HepG2 (cell line): Measurements from ENCODE around the gene KDM8. TPM values are rescaled to one million over a fixed set of nuclear protein-coding genes. Genes with fewer than 3 reads are reported as not detected.

Source experiments
- ATF1 ChIP-seq: IDR thresholded peaks from 2 replicates; pipeline ENCODE4 v1.6.1; 2016; ENCODE audit warnings: mild to moderate bottlenecking, control low read depth
- HMGA1 ChIP-seq: sonication (generic); formaldehyde crosslinking; conservative IDR thresholded peaks from 2 replicates; pipeline ENCODE4 v1.4.0; 2020; ENCODE audit warnings: missing genetic modification reagents
- JUN ChIP-seq: sonication (generic); formaldehyde crosslinking; IDR thresholded peaks from 2 replicates; pipeline ENCODE4 v1.4.0; 2020; ENCODE audit warnings: mild to moderate bottlenecking, missing genetic modification reagents
- PLRG1 ChIP-seq: fragments of 450-650 bp; conservative IDR thresholded peaks from 2 replicates; pipeline ENCODE4 v1.6.1; 2016
- SP5 ChIP-seq: IDR thresholded peaks from 2 replicates; pipeline ENCODE4 v1.6.1; 2016; ENCODE audit warnings: low read depth, borderline replicate concordance
- ZFYVE20 ChIP-seq: sonication (generic); formaldehyde crosslinking; IDR thresholded peaks from 2 replicates; pipeline ENCODE4 v1.8.0; 2023; ENCODE audit warnings: low read depth, mild to moderate bottlenecking, moderate library complexity, missing genetic modification reagents, borderline replicate concordance
- ZMYM4 ChIP-seq: sonication (generic); formaldehyde crosslinking; IDR thresholded peaks from 2 replicates; pipeline ENCODE4 v1.8.1; 2023; ENCODE audit warnings: mild to moderate bottlenecking, missing genetic modification reagents
- ZNF24 ChIP-seq: fragments of 450-650 bp; IDR thresholded peaks from 2 replicates; pipeline ENCODE4 v1.6.1; 2017; ENCODE audit warnings: antibody characterized with exemption, mild to moderate bottlenecking
- ZNF335 ChIP-seq: sonication (generic); formaldehyde crosslinking; IDR thresholded peaks from 2 replicates; pipeline ENCODE4 v1.4.0; 2020; ENCODE audit warnings: missing genetic modification reagents
- ZNF343 ChIP-seq: sonication (generic); formaldehyde crosslinking; IDR thresholded peaks from 2 replicates; pipeline ENCODE4 v1.4.0; 2020; ENCODE audit warnings: mild to moderate bottlenecking, missing genetic modification reagents
- ZNF556 ChIP-seq: sonication (generic); formaldehyde crosslinking; IDR thresholded peaks from 2 replicates; pipeline ENCODE4 v1.4.0; 2020; ENCODE audit warnings: mild to moderate bottlenecking, missing genetic modification reagents, borderline replicate concordance
- polyA plus RNA-seq, 8 experiments: library from polyadenylated mRNA; depleted of rRNA in 3 of 8; stranded (reverse) in 7 of 8; unstranded in 1 of 8; fragments of >200 nt; fragmentation: Illumina TruSeq in 4 of 8; extraction: Trizol in 4 of 8; gene quantifications; 2 replicates each; pipeline versions ENCODE4 v1.2.1 to v1.2.3, GENCODE V29; 2011 to 2016; ENCODE audit warnings: low read depth in 4 of 8, missing spikeins in 1 of 8, mixed read lengths in 1 of 8; ENCODE audit not compliant: insufficient read depth in 1 of 8
- total RNA-seq, 5 experiments: library from RNA; depleted of rRNA; stranded (reverse); fragments of >200 nt; fragmentation: Illumina TruSeq; extraction: Trizol; gene quantifications; 2 replicates each; pipeline ENCODE4 v1.2.3, GENCODE V29; 2016; ENCODE audit warnings: low read depth in 1 of 5
- TF ChIP-seq, protein P1 (sequence below): sonication (generic); formaldehyde crosslinking; IDR thresholded peaks from 2 replicates; pipeline ENCODE4 v1.5.0; 2020; ENCODE audit warnings: missing genetic modification reagents
- TF ChIP-seq, protein P2 (sequence below): sonication (generic); formaldehyde crosslinking; IDR thresholded peaks from 2 replicates; pipeline ENCODE4 v1.8.1; 2023; ENCODE audit warnings: missing genetic modification reagents, inconsistent platforms, borderline replicate concordance
- TF ChIP-seq, protein P3 (sequence below): sonication (generic); formaldehyde crosslinking; IDR thresholded peaks from 2 replicates; pipeline ENCODE4 v1.9.0; 2021; ENCODE audit warnings: missing genetic modification reagents, mild to moderate bottlenecking, borderline replicate concordance
- TF ChIP-seq, protein P4 (sequence below): sonication (generic); formaldehyde crosslinking; IDR thresholded peaks from 2 replicates; pipeline ENCODE4 v1.5.0; 2020; ENCODE audit warnings: mild to moderate bottlenecking, missing genetic modification reagents
- TF ChIP-seq, protein P5 (sequence below): sonication (generic); formaldehyde crosslinking; IDR thresholded peaks from 2 replicates; pipeline ENCODE4 v1.8.1; 2023; ENCODE audit warnings: missing genetic modification reagents, mild to moderate bottlenecking, borderline replicate concordance

Gene KDM8
- total and polyA plus RNA-seq, 2 of the 13 experiments (the other 11 are each of a cell fraction or from before 2014, with no cell fraction given): 3.3 to 8.6 TPM

DNA sequence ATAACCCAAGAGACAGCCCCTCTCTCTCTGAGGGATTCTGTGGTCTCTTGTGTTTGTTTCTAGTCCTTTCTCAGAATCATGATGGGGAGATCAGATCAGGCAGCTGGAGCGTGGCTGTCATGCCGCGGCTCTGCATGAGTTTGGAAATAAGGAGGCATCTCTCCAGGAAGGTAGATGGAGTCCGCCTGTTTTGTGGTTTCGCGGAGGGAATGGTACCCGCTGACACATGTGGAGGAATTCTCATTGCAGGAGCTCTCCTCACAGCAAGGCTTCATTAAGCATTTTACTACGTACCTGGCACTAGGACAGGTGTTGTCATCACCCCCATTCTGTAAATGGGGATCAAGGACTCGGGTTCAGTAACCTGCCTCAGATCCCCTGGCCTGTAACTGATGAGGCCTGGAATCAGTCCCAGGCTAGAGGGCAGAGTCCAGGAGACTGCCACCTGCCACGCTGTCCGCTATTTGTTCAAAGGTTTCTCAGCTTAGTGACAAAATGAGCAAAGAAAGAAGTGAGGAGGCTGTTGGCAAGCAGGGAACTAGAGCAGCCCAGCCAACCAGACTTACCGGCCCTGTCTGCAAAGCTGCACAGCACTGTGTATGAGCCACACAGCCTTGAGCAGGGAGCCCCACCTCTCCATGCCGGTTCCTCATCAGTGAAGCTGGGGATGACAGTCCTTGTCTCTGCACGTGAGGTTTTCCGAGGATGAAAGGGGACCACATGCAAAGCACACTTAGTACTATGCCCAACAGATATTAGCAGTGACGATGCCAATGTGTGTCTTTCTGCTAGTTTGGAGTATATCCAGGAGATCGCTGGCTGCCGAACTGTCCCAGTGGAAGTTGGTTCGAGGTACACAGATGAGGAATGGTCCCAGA, 11.0 kb downstream of the KDM8 start (continued):
- TF ChIP-seq ZNF343 (CRISPR knock-in tag) (peak; percentile 78), PLRG1 (no peak), ZFYVE20 (CRISPR knock-in tag) (no peak), ATF1 (CRISPR knock-in tag) (no peak), SP5 (CRISPR knock-in tag) (no peak), ZNF335 (CRISPR knock-in tag) (no peak), ZNF24 (no peak), ZMYM4 (peak; percentile 64), ZNF556 (CRISPR knock-in tag) (peak; percentile 73; the same call in 1 of the 2 replicates), JUN (CRISPR knock-in tag) (0 out of 2 replicates have a peak, but pooled peaks have one; percentile 24), HMGA1 (CRISPR knock-in tag) (no peak)
- TF ChIP-seq, protein P1, sequence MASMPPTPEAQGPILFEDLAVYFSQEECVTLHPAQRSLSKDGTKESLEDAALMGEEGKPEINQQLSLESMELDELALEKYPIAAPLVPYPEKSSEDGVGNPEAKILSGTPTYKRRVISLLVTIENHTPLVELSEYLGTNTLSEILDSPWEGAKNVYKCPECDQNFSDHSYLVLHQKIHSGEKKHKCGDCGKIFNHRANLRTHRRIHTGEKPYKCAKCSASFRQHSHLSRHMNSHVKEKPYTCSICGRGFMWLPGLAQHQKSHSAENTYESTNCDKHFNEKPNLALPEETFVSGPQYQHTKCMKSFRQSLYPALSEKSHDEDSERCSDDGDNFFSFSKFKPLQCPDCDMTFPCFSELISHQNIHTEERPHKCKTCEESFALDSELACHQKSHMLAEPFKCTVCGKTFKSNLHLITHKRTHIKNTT (CRISPR knock-in tag): no peak
- TF ChIP-seq, protein P2, sequence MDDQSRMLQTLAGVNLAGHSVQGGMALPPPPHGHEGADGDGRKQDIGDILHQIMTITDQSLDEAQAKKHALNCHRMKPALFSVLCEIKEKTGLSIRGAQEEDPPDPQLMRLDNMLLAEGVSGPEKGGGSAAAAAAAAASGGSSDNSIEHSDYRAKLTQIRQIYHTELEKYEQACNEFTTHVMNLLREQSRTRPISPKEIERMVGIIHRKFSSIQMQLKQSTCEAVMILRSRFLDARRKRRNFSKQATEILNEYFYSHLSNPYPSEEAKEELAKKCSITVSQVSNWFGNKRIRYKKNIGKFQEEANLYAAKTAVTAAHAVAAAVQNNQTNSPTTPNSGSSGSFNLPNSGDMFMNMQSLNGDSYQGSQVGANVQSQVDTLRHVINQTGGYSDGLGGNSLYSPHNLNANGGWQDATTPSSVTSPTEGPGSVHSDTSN: no peak
- TF ChIP-seq, protein P3, sequence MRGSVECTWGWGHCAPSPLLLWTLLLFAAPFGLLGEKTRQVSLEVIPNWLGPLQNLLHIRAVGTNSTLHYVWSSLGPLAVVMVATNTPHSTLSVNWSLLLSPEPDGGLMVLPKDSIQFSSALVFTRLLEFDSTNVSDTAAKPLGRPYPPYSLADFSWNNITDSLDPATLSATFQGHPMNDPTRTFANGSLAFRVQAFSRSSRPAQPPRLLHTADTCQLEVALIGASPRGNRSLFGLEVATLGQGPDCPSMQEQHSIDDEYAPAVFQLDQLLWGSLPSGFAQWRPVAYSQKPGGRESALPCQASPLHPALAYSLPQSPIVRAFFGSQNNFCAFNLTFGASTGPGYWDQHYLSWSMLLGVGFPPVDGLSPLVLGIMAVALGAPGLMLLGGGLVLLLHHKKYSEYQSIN (CRISPR knock-in tag): no peak
- TF ChIP-seq, protein P4, sequence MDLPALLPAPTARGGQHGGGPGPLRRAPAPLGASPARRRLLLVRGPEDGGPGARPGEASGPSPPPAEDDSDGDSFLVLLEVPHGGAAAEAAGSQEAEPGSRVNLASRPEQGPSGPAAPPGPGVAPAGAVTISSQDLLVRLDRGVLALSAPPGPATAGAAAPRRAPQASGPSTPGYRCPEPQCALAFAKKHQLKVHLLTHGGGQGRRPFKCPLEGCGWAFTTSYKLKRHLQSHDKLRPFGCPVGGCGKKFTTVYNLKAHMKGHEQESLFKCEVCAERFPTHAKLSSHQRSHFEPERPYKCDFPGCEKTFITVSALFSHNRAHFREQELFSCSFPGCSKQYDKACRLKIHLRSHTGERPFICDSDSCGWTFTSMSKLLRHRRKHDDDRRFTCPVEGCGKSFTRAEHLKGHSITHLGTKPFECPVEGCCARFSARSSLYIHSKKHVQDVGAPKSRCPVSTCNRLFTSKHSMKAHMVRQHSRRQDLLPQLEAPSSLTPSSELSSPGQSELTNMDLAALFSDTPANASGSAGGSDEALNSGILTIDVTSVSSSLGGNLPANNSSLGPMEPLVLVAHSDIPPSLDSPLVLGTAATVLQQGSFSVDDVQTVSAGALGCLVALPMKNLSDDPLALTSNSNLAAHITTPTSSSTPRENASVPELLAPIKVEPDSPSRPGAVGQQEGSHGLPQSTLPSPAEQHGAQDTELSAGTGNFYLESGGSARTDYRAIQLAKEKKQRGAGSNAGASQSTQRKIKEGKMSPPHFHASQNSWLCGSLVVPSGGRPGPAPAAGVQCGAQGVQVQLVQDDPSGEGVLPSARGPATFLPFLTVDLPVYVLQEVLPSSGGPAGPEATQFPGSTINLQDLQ (CRISPR knock-in tag): 0 out of 2 replicates have a peak, but pooled peaks have one; percentile 57
- TF ChIP-seq, protein P5, sequence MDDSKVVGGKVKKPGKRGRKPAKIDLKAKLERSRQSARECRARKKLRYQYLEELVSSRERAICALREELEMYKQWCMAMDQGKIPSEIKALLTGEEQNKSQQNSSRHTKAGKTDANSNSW: no peak
